HUES64 (cell line): ENCODE results near the gene WRAP73.
A peak's percentile ranks its signal among the peaks of the same experiment; 100 is the strongest.
"Not testable (repeated sequence)": the region's sequence is repeated elsewhere in the genome, so short reads cannot be mapped to it uniquely, and the experiment has no call there.

Experiments used
- H3K27ac ChIP-seq: 2 replicates; pipeline ENCODE4 v1.7.0; 2013; ENCODE audit warnings: low read depth, low read length, inconsistent platforms
- H3K27me3 ChIP-seq: 2 replicates; pipeline ENCODE4 v1.6.1; 2013; ENCODE audit warnings: mild to moderate bottlenecking, low read length; ENCODE audit not compliant: insufficient read depth
- H3K36me3 ChIP-seq: 2 replicates; pipeline ENCODE4 v1.6.1; 2013; ENCODE audit warnings: mild to moderate bottlenecking, low read length; ENCODE audit not compliant: insufficient read depth
- H3K4me1 ChIP-seq: 2 replicates; pipeline ENCODE4 v1.6.1; 2013; ENCODE audit warnings: mild to moderate bottlenecking, low read length, moderate library complexity; ENCODE audit not compliant: insufficient read depth
- H3K4me3 ChIP-seq: 2 replicates; pipeline ENCODE4 v1.5.1; 2013; ENCODE audit warnings: mild to moderate bottlenecking, low read length, moderate library complexity
- H3K9ac ChIP-seq: 2 replicates; pipeline ENCODE4 v1.6.1; 2013; ENCODE audit warnings: mild to moderate bottlenecking, low read depth, low read length
- H3K9me3 ChIP-seq: 2 replicates; pipeline ENCODE4 v1.6.1; 2013; ENCODE audit warnings: low read depth, low read length; ENCODE audit not compliant: insufficient read depth
- WGBS: fragments of 150-250, 120-280 bp; methylation state at CpG from one replicate; pipeline ENCODE4 v1.1.7; 2013; ENCODE audit warnings: missing lambda C conversion rate; 5-methylcytosine and 5-hydroxymethylcytosine counted together

WRAP73 gene

GRCh38 chr1:3624200-3625136 lies 25.4 kb downstream of the WRAP73 start, which contains the start of gene TPRG1L:
Gene TPRG1L (plus strand): TSS chr1:3625015. CDS start chr1:3625073, 58 bp downstream.
- WGBS, result 1% methylated on average over 108 of the region's 108 CpGs
- Histone ChIP-seq H3K27me3 (no peaks in the 10 kb centered on the region), H3K9me3 (no peaks in the 10 kb centered on the region), H3K27ac (no peak within 1 kb of the TSS), H3K36me3 (peaks cover 24% of the 10 kb centered on the region), H3K4me1 (no peaks in the 10 kb centered on the region; the same call in 1 of the 2 replicates), H3K4me3 (peak within 1 kb of the TSS; percentile 84), H3K9ac (peak within 1 kb of the TSS; percentile 68)

GRCh38 chr1:3623441-3624199 lies 26.3 kb downstream of the WRAP73 start:
- H3K9ac ChIP-seq, result peak overlapping the region; percentile 68

GRCh38 chr1:3622102-3622501 lies 27.8 kb downstream of the WRAP73 start:
- not testable (repeated sequence) for H3K9ac ChIP-seq, H3K27me3 ChIP-seq, H3K27ac ChIP-seq, H3K36me3 ChIP-seq, H3K4me1 ChIP-seq, H3K9me3 ChIP-seq, H3K4me3 ChIP-seq
- 84% methylated on average over 8 of the region's 9 CpGs for WGBS

More at GRCh38 chr1:3623441-3624199, 26.3 kb downstream of the WRAP73 start:
- no peak overlapping the region for H3K27ac ChIP-seq
- no peaks in the 10 kb centered on the region for H3K27me3 ChIP-seq
- H3K9me3 ChIP-seq, result no peaks in the 10 kb centered on the region
- 43% methylated on average over 23 of the region's 23 CpGs for WGBS
- H3K36me3 ChIP-seq, result peaks cover 15% of the 10 kb centered on the region
- H3K4me3 ChIP-seq, result peak overlapping the region; percentile 84
- H3K4me1 ChIP-seq, result peaks cover 3% of the 10 kb centered on the region; the same call in 1 of the 2 replicates

- WGBS, result 41% methylated on average over 10 of the region's 15 CpGs
- H3K9me3 ChIP-seq, H3K27ac ChIP-seq: not testable (repeated sequence)
These were observed 28.7 kb downstream of the WRAP73 start for GRCh38 chr1:3621151-3621671.

GRCh38 chr1:3620708-3621107 lies 29.2 kb downstream of the WRAP73 start:
- no peaks in the 10 kb centered on the region for H3K27me3 ChIP-seq
- no peak overlapping the region for H3K9ac ChIP-seq
- 90% methylated on average over 12 of the region's 12 CpGs for WGBS
- no peak overlapping the region for H3K27ac ChIP-seq
- H3K4me3 ChIP-seq, result no peak overlapping the region
- peaks cover 3% of the 10 kb centered on the region; the same call in 1 of the 2 replicates for H3K4me1 ChIP-seq
- H3K36me3 ChIP-seq, result no peaks in the 10 kb centered on the region
- no peaks in the 10 kb centered on the region for H3K9me3 ChIP-seq

More at GRCh38 chr1:3621151-3621671, 28.7 kb downstream of the WRAP73 start:
- not testable (repeated sequence) for H3K4me1 ChIP-seq, H3K9ac ChIP-seq, H3K4me3 ChIP-seq, H3K36me3 ChIP-seq, H3K27me3 ChIP-seq

- no peak overlapping the region for H3K27ac ChIP-seq
- 26% methylated on average over 18 of the region's 21 CpGs for WGBS
- H3K27me3 ChIP-seq, result no peaks in the 10 kb centered on the region
These were observed 30.8 kb downstream of the WRAP73 start for GRCh38 chr1:3618881-3619671.

GRCh38 chr1:3618531-3618880 lies 31.4 kb downstream of the WRAP73 start:
- Histone ChIP-seq H3K27ac (no peak overlapping the region), H3K4me1 (peaks cover 12% of the 10 kb centered on the region), H3K27me3 (no peaks in the 10 kb centered on the region), H3K9ac (no peak overlapping the region), H3K4me3 (no peak overlapping the region), H3K9me3 (no peaks in the 10 kb centered on the region), H3K36me3 (no peaks in the 10 kb centered on the region)
- 86% methylated on average over 9 of the region's 9 CpGs for WGBS

More at GRCh38 chr1:3618881-3619671, 30.8 kb downstream of the WRAP73 start:
- Histone ChIP-seq H3K36me3 (no peaks in the 10 kb centered on the region), H3K4me1 (peaks cover 6% of the 10 kb centered on the region; the same call in 1 of the 2 replicates), H3K9ac (no peak overlapping the region), H3K4me3 (no peak overlapping the region), H3K9me3 (no peaks in the 10 kb centered on the region)

- no peak overlapping the region for H3K4me3 ChIP-seq
- H3K9me3 ChIP-seq, result no peaks in the 10 kb centered on the region
- peaks cover 18% of the 10 kb centered on the region for H3K4me1 ChIP-seq
- H3K9ac ChIP-seq, result no peak overlapping the region
- H3K27ac ChIP-seq, result no peak overlapping the region
- H3K27me3 ChIP-seq, result peaks cover 1% of the 10 kb centered on the region
- no peaks in the 10 kb centered on the region for H3K36me3 ChIP-seq
- WGBS, result 89% methylated on average over 17 of the region's 18 CpGs
These were observed 32.0 kb downstream of the WRAP73 start for GRCh38 chr1:3617806-3618345.

- no peaks in the 10 kb centered on the region for H3K9me3 ChIP-seq
- no peak overlapping the region for H3K9ac ChIP-seq
- no peak overlapping the region for H3K4me3 ChIP-seq
- no peak overlapping the region for H3K27ac ChIP-seq
- peaks cover 24% of the 10 kb centered on the region for H3K4me1 ChIP-seq
- WGBS, result 87% methylated on average over 5 of the region's 9 CpGs
- peaks cover 11% of the 10 kb centered on the region for H3K27me3 ChIP-seq
- H3K36me3 ChIP-seq, result no peaks in the 10 kb centered on the region
These were observed 33.0 kb downstream of the WRAP73 start for GRCh38 chr1:3616861-3617260.
